PC-3 (cell line): Measurements from ENCODE around the gene ZNF546.

Source experiments
- EZH2 ChIP-seq: fragments of 300-600 bp; sonication (generic); IDR thresholded peaks from one replicate; pipeline ENCODE4 v1.6.1; 2017; ENCODE audit warnings: antibody characterized with exemption, mild to moderate bottlenecking, low read length; ENCODE audit not compliant: unreplicated experiment
- EZH2phosphoT487 ChIP-seq: fragments of 300-600 bp; sonication (generic); IDR thresholded peaks from 2 replicates; pipeline ENCODE4 v1.6.1; 2018; ENCODE audit warnings: mild to moderate bottlenecking, antibody characterized with exemption, low read length, borderline replicate concordance
- TF ChIP-seq, protein P1 (sequence below): fragments of 300-600 bp; sonication (generic); conservative IDR thresholded peaks from 2 replicates; pipeline ENCODE4 v1.5.1; 2017; ENCODE audit warnings: antibody characterized with exemption, low read depth, mild to moderate bottlenecking, low read length

DNA sequence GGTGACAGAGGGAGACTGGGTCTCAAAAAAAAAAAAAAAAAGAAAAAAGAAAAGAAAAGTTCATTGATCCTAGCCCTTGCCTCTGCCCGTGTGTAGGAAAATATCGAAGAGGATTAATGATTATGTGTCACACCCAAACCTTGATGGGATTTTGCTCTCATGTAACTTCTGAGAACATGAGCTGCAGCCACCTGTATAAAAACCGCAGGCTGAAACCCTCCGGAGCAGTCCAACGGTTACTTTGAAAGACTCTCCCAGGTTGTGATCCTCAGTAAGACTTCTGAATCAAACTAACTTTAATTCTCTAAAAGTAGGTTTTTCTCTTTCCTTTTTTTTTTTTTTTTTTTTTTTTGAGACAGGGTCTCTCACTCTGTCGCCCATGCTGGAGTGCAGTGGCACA, 30.2 kb upstream of the ZNF546 start:
- TF ChIP-seq, protein P1, sequence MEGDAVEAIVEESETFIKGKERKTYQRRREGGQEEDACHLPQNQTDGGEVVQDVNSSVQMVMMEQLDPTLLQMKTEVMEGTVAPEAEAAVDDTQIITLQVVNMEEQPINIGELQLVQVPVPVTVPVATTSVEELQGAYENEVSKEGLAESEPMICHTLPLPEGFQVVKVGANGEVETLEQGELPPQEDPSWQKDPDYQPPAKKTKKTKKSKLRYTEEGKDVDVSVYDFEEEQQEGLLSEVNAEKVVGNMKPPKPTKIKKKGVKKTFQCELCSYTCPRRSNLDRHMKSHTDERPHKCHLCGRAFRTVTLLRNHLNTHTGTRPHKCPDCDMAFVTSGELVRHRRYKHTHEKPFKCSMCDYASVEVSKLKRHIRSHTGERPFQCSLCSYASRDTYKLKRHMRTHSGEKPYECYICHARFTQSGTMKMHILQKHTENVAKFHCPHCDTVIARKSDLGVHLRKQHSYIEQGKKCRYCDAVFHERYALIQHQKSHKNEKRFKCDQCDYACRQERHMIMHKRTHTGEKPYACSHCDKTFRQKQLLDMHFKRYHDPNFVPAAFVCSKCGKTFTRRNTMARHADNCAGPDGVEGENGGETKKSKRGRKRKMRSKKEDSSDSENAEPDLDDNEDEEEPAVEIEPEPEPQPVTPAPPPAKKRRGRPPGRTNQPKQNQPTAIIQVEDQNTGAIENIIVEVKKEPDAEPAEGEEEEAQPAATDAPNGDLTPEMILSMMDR: no peak
- TF ChIP-seq EZH2phosphoT487: no peak
- no peak for TF ChIP-seq EZH2
